Liver (tissue), 9 donors: ENCODE measurements around the gene PPP3CA. TPM values are rescaled to one million over a fixed set of nuclear protein-coding genes. Genes with fewer than 3 reads are reported as not detected.

ENCODE experiments used
- DNase-seq: peaks from one replicate; pipeline ENCODE4 v3.0.0-alpha.2; 2017; ENCODE audit warnings: low spot score
- H3K27ac ChIP-seq, 2 donors: one replicate each; pipeline ENCODE4 v1.7.0; 2013; ENCODE audit warnings: inconsistent platforms in 2 of 2, low read length in 2 of 2, control low read depth in 1 of 2, low read depth in 1 of 2, mild to moderate bottlenecking in 1 of 2
- H3K27me3 ChIP-seq, 4 donors: one replicate each; pipeline versions ENCODE4 v1.6.1 to v1.7.0; 2013; ENCODE audit warnings: low read length in 3 of 4, inconsistent platforms in 1 of 4, mild to moderate bottlenecking in 1 of 4, moderate library complexity in 1 of 4; ENCODE audit not compliant: control insufficient read depth in 4 of 4, insufficient read depth in 4 of 4
- H3K36me3 ChIP-seq, 4 donors: one replicate each; pipeline versions ENCODE4 v1.6.1 to v1.7.0; 2013; ENCODE audit warnings: low read length in 3 of 4, mild to moderate bottlenecking in 3 of 4, low read depth in 1 of 4, moderate library complexity in 1 of 4; ENCODE audit not compliant: control insufficient read depth in 4 of 4, insufficient read depth in 3 of 4
- H3K4me1 ChIP-seq, 4 donors: one replicate each; pipeline versions ENCODE4 v1.6.1 to v1.7.0; 2013; ENCODE audit warnings: low read length in 3 of 4, mild to moderate bottlenecking in 3 of 4, moderate library complexity in 1 of 4; ENCODE audit not compliant: control insufficient read depth in 4 of 4, insufficient read depth in 4 of 4
- H3K4me3 ChIP-seq, 3 donors: one replicate each; pipeline versions ENCODE4 v1.6.1 to v1.7.0; 2013; ENCODE audit warnings: low read length in 3 of 3, control low read depth in 1 of 3, low read depth in 1 of 3, mild to moderate bottlenecking in 1 of 3
- H3K9ac ChIP-seq, 2 donors: one replicate each; pipeline ENCODE4 v1.7.0; 2013; ENCODE audit warnings: low read length in 2 of 2, mild to moderate bottlenecking in 2 of 2, moderate library complexity in 2 of 2, control low read depth in 1 of 2, low read depth in 1 of 2
- H3K9me3 ChIP-seq, 4 donors: one replicate each; pipeline versions ENCODE4 v1.6.1 to v1.7.0; 2013; ENCODE audit warnings: low read length in 3 of 4; ENCODE audit not compliant: control insufficient read depth in 4 of 4
- EGR1 ChIP-seq, 2 donors: IDR thresholded peaks; 2 replicates each; pipeline ENCODE4 v1.6.1; 2016 to 2018; ENCODE audit warnings: antibody characterized with exemption in 2 of 2, low read depth in 2 of 2
- FOXA1 ChIP-seq: IDR thresholded peaks from 2 replicates; pipeline ENCODE4 v1.6.1; 2016; ENCODE audit warnings: antibody characterized with exemption
- FOXA2 ChIP-seq: IDR thresholded peaks from 2 replicates; pipeline ENCODE4 v1.6.1; 2016; ENCODE audit warnings: antibody characterized with exemption
- GABPA ChIP-seq, 2 donors: IDR thresholded peaks in 1 of 2; conservative IDR thresholded peaks in 1 of 2; 2 replicates each; pipeline ENCODE4 v1.6.1; 2016; ENCODE audit warnings: antibody characterized with exemption in 2 of 2, mild to moderate bottlenecking in 1 of 2, moderate library complexity in 1 of 2
- HNF4A ChIP-seq, 2 donors: conservative IDR thresholded peaks; 2 replicates each; pipeline ENCODE4 v1.6.1; 2016; ENCODE audit warnings: antibody characterized with exemption in 2 of 2, mild to moderate bottlenecking in 2 of 2
- HNF4G ChIP-seq: IDR thresholded peaks from 2 replicates; pipeline ENCODE4 v1.6.1; 2016; ENCODE audit warnings: antibody characterized with exemption
- JUND ChIP-seq, 2 donors: IDR thresholded peaks; 2 replicates each; pipeline ENCODE4 v1.6.1; 2016; ENCODE audit warnings: antibody characterized with exemption in 2 of 2
- RAD21 ChIP-seq, 2 donors: IDR thresholded peaks; 2 replicates each; pipeline ENCODE4 v1.6.1; 2016; ENCODE audit warnings: antibody characterized with exemption in 2 of 2, mild to moderate bottlenecking in 2 of 2
- RXRA ChIP-seq, 2 donors: IDR thresholded peaks; 2 replicates each; pipeline ENCODE4 v1.6.1; 2017 to 2018; ENCODE audit warnings: antibody characterized with exemption in 2 of 2, mild to moderate bottlenecking in 1 of 2
- TAF1 ChIP-seq: conservative IDR thresholded peaks from 2 replicates; pipeline ENCODE4 v1.6.1; 2016; ENCODE audit warnings: antibody characterized with exemption, mild to moderate bottlenecking
- WGBS: extraction: QIAGEN DNeasy Blood & Tissue Kit; methylation state at CpG from one replicate; pipeline ENCODE4 v1.1.7; 2013; 5-methylcytosine and 5-hydroxymethylcytosine counted together
- polyA plus RNA-seq, 2 donors: library from polyadenylated mRNA; stranded (reverse) in 1 of 2; unstranded in 1 of 2; fragments of 200-250 nt in 1 of 2; fragments of >200 nt in 1 of 2; fragmentation: Nextera tagmentation in 1 of 2; extraction: Ambion mirVana in 1 of 2; gene quantifications; one replicate each; pipeline versions ENCODE4 v1.2.1 to v1.2.3, GENCODE V29; 2013 to 2015
- total RNA-seq, 2 donors: library from RNA; depleted of rRNA; stranded (reverse); fragments of >200 nt; gene quantifications; one replicate each; pipeline ENCODE4 v1.2.3, GENCODE V29; 2014
- TF ChIP-seq, protein P1 (sequence below): IDR thresholded peaks from 2 replicates; pipeline ENCODE4 v1.6.1; 2016; ENCODE audit warnings: antibody characterized with exemption
- TF ChIP-seq, protein P2 (sequence below): IDR thresholded peaks from 2 replicates; pipeline ENCODE4 v1.6.1; 2016; ENCODE audit warnings: antibody characterized with exemption
- TF ChIP-seq, protein P3 (sequence below): IDR thresholded peaks from 2 replicates; pipeline ENCODE4 v1.6.1; 2016; ENCODE audit warnings: antibody characterized with exemption, mild to moderate bottlenecking
- TF ChIP-seq, protein P4 (sequence below): IDR thresholded peaks from 2 replicates; pipeline ENCODE4 v1.6.1; 2016; ENCODE audit warnings: antibody characterized with exemption
- donor health status: healthy.
- donor health status: healthy.
- donor health status: healthy.
- donor health status: healthy.
- donor health status: healthy.

The PPP3CA gene
- total and polyA plus RNA-seq, 4 donors: 3.6 to 18.2 (median 14.2) TPM

DNA sequence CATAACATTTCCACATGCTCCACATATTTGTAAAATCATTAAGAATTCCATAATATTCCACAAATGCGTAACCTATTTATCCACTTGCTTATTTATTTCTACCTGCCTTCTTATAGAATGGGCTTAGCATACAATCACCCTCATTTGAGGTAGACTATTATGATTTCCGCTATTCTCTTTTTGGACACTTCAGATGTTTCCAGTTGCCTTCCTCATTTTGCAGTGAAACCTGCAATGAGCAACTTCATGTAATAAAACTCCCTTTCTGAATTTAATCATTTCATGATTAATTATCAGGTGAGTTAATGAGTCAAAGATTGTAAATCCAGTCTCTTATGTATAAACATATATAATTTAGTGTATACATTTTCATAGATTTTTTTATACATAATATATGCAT lies 58.0 kb downstream of the PPP3CA start:
- WGBS: 94% methylated on average over 2 of the region's 2 CpGs
- no peaks in the 10 kb centered on the region for H3K27me3 ChIP-seq
- TF ChIP-seq TAF1 (no peak), GABPA (IDR thresholded peaks at IDR 0.05 in 1 of 2, conservative IDR thresholded peaks at IDR 0.05 in 1 of 2) (no peak), RXRA (IDR thresholded peaks at IDR 0.05) (no peak), FOXA2 (no peak), FOXA1 (no peak), HNF4A (conservative IDR thresholded peaks at IDR 0.05) (no peak), HNF4G (no peak), JUND (IDR thresholded peaks at IDR 0.05) (no peak)
- TF ChIP-seq, protein P1, sequence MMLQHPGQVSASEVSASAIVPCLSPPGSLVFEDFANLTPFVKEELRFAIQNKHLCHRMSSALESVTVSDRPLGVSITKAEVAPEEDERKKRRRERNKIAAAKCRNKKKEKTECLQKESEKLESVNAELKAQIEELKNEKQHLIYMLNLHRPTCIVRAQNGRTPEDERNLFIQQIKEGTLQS: no peak
- TF ChIP-seq, protein P2, sequence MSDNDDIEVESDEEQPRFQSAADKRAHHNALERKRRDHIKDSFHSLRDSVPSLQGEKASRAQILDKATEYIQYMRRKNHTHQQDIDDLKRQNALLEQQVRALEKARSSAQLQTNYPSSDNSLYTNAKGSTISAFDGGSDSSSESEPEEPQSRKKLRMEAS: no peak
- TF ChIP-seq, protein P3, sequence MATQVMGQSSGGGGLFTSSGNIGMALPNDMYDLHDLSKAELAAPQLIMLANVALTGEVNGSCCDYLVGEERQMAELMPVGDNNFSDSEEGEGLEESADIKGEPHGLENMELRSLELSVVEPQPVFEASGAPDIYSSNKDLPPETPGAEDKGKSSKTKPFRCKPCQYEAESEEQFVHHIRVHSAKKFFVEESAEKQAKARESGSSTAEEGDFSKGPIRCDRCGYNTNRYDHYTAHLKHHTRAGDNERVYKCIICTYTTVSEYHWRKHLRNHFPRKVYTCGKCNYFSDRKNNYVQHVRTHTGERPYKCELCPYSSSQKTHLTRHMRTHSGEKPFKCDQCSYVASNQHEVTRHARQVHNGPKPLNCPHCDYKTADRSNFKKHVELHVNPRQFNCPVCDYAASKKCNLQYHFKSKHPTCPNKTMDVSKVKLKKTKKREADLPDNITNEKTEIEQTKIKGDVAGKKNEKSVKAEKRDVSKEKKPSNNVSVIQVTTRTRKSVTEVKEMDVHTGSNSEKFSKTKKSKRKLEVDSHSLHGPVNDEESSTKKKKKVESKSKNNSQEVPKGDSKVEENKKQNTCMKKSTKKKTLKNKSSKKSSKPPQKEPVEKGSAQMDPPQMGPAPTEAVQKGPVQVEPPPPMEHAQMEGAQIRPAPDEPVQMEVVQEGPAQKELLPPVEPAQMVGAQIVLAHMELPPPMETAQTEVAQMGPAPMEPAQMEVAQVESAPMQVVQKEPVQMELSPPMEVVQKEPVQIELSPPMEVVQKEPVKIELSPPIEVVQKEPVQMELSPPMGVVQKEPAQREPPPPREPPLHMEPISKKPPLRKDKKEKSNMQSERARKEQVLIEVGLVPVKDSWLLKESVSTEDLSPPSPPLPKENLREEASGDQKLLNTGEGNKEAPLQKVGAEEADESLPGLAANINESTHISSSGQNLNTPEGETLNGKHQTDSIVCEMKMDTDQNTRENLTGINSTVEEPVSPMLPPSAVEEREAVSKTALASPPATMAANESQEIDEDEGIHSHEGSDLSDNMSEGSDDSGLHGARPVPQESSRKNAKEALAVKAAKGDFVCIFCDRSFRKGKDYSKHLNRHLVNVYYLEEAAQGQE: no peak
- TF ChIP-seq, protein P4, sequence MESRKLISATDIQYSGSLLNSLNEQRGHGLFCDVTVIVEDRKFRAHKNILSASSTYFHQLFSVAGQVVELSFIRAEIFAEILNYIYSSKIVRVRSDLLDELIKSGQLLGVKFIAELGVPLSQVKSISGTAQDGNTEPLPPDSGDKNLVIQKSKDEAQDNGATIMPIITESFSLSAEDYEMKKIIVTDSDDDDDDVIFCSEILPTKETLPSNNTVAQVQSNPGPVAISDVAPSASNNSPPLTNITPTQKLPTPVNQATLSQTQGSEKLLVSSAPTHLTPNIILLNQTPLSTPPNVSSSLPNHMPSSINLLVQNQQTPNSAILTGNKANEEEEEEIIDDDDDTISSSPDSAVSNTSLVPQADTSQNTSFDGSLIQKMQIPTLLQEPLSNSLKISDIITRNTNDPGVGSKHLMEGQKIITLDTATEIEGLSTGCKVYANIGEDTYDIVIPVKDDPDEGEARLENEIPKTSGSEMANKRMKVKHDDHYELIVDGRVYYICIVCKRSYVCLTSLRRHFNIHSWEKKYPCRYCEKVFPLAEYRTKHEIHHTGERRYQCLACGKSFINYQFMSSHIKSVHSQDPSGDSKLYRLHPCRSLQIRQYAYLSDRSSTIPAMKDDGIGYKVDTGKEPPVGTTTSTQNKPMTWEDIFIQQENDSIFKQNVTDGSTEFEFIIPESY: no peak
- no peak overlapping the region for H3K4me3 ChIP-seq
- peaks cover 0 to 3% (median 1%) of the 10 kb centered on the region in 4 donors for H3K4me1 ChIP-seq
- no peak overlapping the region for H3K9ac ChIP-seq
- no peaks in the 10 kb centered on the region for H3K9me3 ChIP-seq
- DNase-seq: no peak
- H3K36me3 ChIP-seq: no peaks in the 10 kb centered on the region
- H3K27ac ChIP-seq: no peak overlapping the region

DNA sequence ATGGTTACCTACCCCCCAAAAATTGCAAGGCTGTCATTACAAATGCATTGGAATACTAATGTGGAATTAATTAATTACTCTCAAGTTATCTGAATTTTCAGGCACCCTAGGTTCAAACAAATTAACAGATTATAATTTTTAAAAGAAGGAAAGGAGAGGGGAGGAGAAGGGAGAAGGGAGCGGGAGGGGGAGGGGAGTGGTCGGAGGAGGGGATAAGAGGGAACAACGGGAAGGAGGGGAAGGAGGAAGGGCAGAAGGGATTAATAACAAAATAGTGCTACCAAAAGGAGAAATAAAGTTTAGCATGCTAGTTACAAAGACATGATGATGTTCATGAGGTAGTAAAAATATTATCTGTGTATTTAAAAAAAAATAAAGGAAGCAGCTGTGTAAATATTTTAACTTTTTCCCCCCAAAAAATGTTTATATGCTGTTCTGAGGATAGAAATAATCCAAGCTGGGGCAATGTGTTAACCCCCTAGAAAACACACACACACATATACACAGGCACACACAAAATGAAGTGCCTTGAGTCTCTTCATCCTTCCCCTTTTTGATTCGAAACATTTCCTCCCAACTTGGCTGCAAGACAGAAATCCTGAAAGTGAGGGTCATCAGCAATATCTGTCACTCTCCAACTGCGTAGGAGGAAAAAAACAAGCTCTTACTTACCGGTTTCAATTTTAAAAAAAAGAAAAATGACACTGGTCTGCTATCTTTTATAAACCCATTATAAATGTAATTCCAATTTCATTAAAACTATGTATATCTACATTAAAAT lies 58.8 kb downstream of the PPP3CA start:
- H3K36me3 ChIP-seq: no peaks in the 10 kb centered on the region
- H3K9me3 ChIP-seq: no peaks in the 10 kb centered on the region
- no peak for DNase-seq
- no peak overlapping the region for H3K4me3 ChIP-seq
- WGBS: 68% methylated on average over 6 of the region's 6 CpGs
- peaks cover 0 to 3% (median 1%) of the 10 kb centered on the region in 4 donors for H3K4me1 ChIP-seq
- no peak overlapping the region for H3K9ac ChIP-seq
- TF ChIP-seq JUND (IDR thresholded peaks at IDR 0.05) (no peak), RAD21 (IDR thresholded peaks at IDR 0.05) (no peak), EGR1 (IDR thresholded peaks at IDR 0.05; ENCODE audit: low read depth in 2 of 2) (no peak), FOXA1 (no peak)
- H3K27ac ChIP-seq: no peak overlapping the region
- H3K27me3 ChIP-seq: no peaks in the 10 kb centered on the region
